Thyroid gland (tissue), 4 donors: ENCODE data around the gene SLC22A13. TPM values are rescaled to one million over a fixed set of nuclear protein-coding genes. Genes with fewer than 3 reads are reported as not detected.

Experiments used
- DNase-seq, 2 donors: peaks; one replicate each; pipeline ENCODE4 v3.0.0-alpha.2; 2019
- H3K27ac ChIP-seq, 3 donors: fragments of 200-600 bp; sonication (generic); 1 replicate in 2 of 3; 2 replicates in 1 of 3; pipeline ENCODE4 v1.5.1; 2016 to 2019; ENCODE audit warnings: mild to moderate bottlenecking in 1 of 3, moderate library complexity in 1 of 3
- H3K27me3 ChIP-seq: fragments of 200-600 bp; sonication (generic); one replicate; pipeline ENCODE4 v1.5.1; 2019
- H3K36me3 ChIP-seq, 2 donors: fragments of 200-600 bp; sonication (generic); one replicate each; pipeline ENCODE4 v1.5.1; 2016 to 2019
- H3K4me1 ChIP-seq, 2 donors: fragments of 200-600 bp; sonication (generic); one replicate each; pipeline ENCODE4 v1.5.1; 2017 to 2019
- H3K4me3 ChIP-seq, 3 donors: fragments of 200-600 bp; sonication (generic); replicated peaks in 1 of 3; 1 replicate in 2 of 3; 2 replicates in 1 of 3; pipeline ENCODE4 v1.5.1; 2016; ENCODE audit warnings: mild to moderate bottlenecking in 1 of 3
- H3K9me3 ChIP-seq: fragments of 200-600 bp; sonication (generic); one replicate; pipeline ENCODE4 v1.5.1; 2017
- POLR2A ChIP-seq, 2 donors: fragments of 450-650 bp; IDR thresholded peaks; one replicate each; pipeline ENCODE4 v1.6.1; 2017; ENCODE audit warnings: antibody characterized with exemption in 2 of 2, mild to moderate bottlenecking in 2 of 2, moderate library complexity in 1 of 2
- WGBS, 2 donors: methylation state at CpG; one replicate each; pipeline ENCODE4 v1.1.5; 2017; 5-methylcytosine and 5-hydroxymethylcytosine counted together
- intact Hi-C: fragments of 100-400 bp; cut with DNase I; formaldehyde crosslinking; loops from one replicate; pipeline ENCODE4 v1.15.1; 2023
- total RNA-seq, 4 donors: library from RNA; depleted of rRNA; stranded (reverse); fragments of >200 nt; gene quantifications; one replicate each; pipeline ENCODE4 v1.2.3, GENCODE V29; 2016
- TF ChIP-seq, protein P1 (sequence below), 6 experiments: fragments of 200-600 bp in 3 of 6; fragments of 450-650 bp in 3 of 6; sonication (generic) in 3 of 6; IDR thresholded peaks; one replicate each; pipeline ENCODE4 v1.5.1; 2016 to 2019; ENCODE audit warnings: antibody characterized with exemption in 6 of 6, mild to moderate bottlenecking in 2 of 6, inconsistent platforms in 1 of 6, moderate library complexity in 1 of 6

Gene SLC22A13
- total RNA-seq, 4 donors from 2014 or later = 0.54 to 0.56 TPM; not detected in 2

DNA sequence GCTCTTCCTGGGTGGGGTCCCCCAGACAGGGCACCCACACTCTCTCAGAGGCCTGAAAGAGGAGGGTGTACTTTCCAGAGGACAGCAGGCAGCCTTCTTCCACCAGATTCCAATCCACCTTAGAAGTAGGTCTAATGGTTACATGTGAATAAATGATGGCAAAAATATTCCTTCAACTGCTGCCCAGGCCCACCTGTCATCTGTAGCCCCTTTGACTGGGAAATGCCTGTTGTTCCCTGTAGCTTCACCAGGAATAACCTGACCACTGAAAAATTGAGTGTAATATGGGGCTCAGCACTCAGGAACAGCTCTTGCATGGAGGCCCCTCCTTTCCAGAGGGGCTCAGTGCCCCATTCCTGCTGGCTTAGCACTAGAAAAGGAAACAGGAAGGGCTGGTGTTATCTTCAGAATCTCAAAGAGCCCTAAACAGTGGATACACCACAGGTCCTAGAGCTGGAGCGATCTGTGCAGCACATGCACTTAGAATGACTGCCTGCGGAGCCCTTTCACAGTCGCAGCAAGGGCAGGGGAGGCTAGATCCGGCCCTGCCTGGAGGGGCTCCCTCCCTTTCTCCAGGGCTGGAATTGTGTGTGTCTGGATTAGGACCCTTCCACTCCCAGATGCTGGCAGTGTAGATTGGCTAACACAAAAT lies 48.6 kb downstream of the SLC22A13 start:
- intact Hi-C loops = no loop called here
- no peaks in the 10 kb centered on the region for H3K4me1 ChIP-seq
- H3K4me3 ChIP-seq = no peak overlapping the region
- DNase-seq = no peak
- no peak overlapping the region for H3K27ac ChIP-seq
- 32 to 44% methylated on average over 4 of the region's 4 CpGs for WGBS, 2 donors
- TF ChIP-seq, protein P1, sequence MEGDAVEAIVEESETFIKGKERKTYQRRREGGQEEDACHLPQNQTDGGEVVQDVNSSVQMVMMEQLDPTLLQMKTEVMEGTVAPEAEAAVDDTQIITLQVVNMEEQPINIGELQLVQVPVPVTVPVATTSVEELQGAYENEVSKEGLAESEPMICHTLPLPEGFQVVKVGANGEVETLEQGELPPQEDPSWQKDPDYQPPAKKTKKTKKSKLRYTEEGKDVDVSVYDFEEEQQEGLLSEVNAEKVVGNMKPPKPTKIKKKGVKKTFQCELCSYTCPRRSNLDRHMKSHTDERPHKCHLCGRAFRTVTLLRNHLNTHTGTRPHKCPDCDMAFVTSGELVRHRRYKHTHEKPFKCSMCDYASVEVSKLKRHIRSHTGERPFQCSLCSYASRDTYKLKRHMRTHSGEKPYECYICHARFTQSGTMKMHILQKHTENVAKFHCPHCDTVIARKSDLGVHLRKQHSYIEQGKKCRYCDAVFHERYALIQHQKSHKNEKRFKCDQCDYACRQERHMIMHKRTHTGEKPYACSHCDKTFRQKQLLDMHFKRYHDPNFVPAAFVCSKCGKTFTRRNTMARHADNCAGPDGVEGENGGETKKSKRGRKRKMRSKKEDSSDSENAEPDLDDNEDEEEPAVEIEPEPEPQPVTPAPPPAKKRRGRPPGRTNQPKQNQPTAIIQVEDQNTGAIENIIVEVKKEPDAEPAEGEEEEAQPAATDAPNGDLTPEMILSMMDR (IDR thresholded peaks at IDR 0.05) = no peak
- no peak for TF ChIP-seq POLR2A (IDR thresholded peaks at IDR 0.05)
- H3K27me3 ChIP-seq = no peaks in the 10 kb centered on the region
- no peaks in the 10 kb centered on the region for H3K36me3 ChIP-seq
- H3K9me3 ChIP-seq = no peaks in the 10 kb centered on the region

DNA sequence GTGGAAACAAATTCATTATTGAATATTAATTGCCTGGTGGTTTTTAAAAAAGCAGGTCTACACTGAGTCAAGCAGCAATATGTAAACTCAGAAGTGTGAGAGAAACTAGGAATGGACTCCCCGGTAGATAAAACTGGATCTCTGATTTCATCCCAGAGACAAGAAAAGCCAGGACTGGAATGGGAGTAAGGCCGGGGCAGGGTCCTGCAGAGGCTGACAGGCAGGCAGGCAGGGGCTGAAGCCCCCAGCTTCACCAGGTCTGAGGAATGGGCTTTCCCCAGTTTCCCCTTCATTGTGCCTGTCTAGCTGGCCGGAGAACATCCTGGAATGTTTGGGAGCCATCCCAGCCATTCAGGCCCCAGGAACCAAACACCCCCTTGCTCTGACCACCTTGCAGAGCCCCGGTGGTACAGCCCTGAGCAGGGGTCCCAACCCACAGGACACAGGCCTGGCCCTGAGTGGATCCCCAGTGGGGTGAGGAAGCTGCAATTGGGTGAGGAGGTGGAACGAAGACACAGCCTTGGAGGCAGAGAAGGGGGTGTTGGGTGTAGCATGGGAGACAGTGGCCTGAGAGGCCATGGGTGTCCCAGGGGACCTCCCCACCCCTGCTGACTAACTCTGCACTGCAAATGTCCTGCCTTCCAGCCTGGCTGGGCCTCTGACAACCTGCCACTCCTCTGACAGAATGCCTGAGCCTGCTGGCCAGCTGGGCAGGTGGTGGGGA lies 49.3 kb downstream of the SLC22A13 start:
- Histone ChIP-seq H3K9me3 (no peaks in the 10 kb centered on the region), H3K27ac (no peak overlapping the region), H3K36me3 (no peaks in the 10 kb centered on the region), H3K4me1 (no peaks in the 10 kb centered on the region), H3K27me3 (no peaks in the 10 kb centered on the region), H3K4me3 (no peak overlapping the region)
- intact Hi-C loops = no loop called here
- WGBS, 2 donors = 55 to 77% methylated on average over 4 to 5 of the region's 5 CpGs
- TF ChIP-seq, protein P1 (IDR thresholded peaks at IDR 0.05) = no peak
- no peak for TF ChIP-seq POLR2A (IDR thresholded peaks at IDR 0.05)
- no peak for DNase-seq

DNA sequence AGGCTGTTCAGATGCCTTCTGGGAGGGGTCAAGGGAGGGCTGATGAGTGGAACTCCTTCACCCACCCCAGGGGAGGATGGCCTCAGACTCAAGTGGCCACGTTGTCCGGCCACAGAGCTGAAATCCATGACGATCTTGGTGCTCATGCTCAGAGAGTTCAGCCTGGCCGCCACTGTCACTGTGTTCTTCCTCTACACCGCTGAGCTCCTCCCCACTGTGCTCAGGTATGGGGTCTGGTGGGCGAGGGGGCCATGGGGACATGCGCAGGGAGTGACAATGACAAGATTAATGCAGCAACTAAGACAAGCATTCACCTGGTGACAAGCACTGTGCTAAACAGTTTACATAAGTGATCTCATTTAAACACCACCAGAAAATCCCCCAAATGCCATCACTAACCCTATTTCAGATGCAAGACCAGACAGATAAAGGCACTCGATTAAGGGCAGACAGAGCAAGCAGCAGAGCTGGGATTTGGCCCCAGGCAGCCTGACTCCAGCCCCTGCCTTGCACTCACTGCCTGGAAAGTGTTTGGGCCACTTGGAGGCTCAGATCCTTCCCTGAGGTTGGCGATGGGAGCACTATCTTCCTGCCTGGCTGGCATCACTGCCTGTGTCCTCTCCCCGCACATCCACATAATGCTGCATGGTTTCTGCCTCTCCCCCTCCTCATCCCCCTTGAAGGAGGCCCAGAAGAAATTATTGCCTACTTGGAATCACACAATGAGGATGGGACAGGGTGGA lies 50.0 kb downstream of the SLC22A13 start:
- Histone ChIP-seq H3K9me3 (no peaks in the 10 kb centered on the region), H3K4me3 (no peak overlapping the region), H3K4me1 (no peaks in the 10 kb centered on the region), H3K27ac (no peak overlapping the region), H3K27me3 (no peaks in the 10 kb centered on the region), H3K36me3 (no peaks in the 10 kb centered on the region)
- TF ChIP-seq, protein P1 (IDR thresholded peaks at IDR 0.05) = no peak
- TF ChIP-seq POLR2A (IDR thresholded peaks at IDR 0.05) = no peak
- DNase-seq = no peak
- intact Hi-C loops = no loop called here
- 79 to 80% methylated on average over 9 to 10 of the region's 10 CpGs for WGBS, 2 donors

GRCh38 chr3:38316356-38317191 lies 51.0 kb downstream of the SLC22A13 start:
- Histone ChIP-seq H3K36me3 (no peaks in the 10 kb centered on the region), H3K27me3 (no peaks in the 10 kb centered on the region), H3K4me3 (no peak overlapping the region), H3K4me1 (no peaks in the 10 kb centered on the region), H3K9me3 (no peaks in the 10 kb centered on the region), H3K27ac (no peak overlapping the region)
- intact Hi-C loops = no loop called here
- 83 to 88% methylated on average over 17 to 21 of the region's 22 CpGs for WGBS, 2 donors
- no peak for DNase-seq
- no peak for TF ChIP-seq POLR2A (IDR thresholded peaks at IDR 0.05)
- TF ChIP-seq, protein P1 (IDR thresholded peaks at IDR 0.05) = no peak
